Head of caudate nucleus (tissue), 42 donors: ENCODE data around the gene BTRC.

ENCODE experiments used
- DNase-seq, 42 donors: peaks; one replicate each; pipeline versions ENCODE4 v3.0.0 to v3.0.0-alpha.2; 2020 to 2021; ENCODE audit warnings: mixed read lengths in 7 of 42
- intact Hi-C: fragments of 100-400 bp; cut with DNase I; formaldehyde crosslinking; loops from one replicate; pipeline ENCODE4 v1.15.0; 2022

Gene BTRC

GRCh38 chr10:101557541-101557940, 203.6 kb downstream of the BTRC start:
- peak in 1 of 42 donors; percentile 19 for DNase-seq
- intact Hi-C loops, result no loop called here

DNA sequence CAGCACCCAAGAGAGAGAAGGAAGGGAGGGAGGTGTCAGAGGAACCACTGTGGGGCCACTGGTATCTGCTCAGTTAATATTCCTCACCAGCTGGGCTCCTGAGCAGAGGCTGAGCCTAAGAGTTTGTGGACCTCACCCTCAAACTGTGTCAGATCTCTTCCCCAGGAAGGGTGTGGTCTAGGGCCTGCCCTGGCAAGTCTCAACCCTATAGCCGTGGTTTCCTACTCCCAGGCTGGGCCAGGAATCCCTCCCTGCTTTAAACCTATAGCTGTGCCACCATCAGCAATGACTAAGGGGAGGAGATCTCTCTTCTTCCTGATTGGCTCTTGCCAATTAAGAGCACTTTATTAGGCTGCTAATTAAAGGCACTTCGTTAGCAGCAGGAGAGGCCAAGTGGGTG, 204.2 kb downstream of the BTRC start:
- peak in 3 of 42 donors; percentile 25 to 34 (median 31) for DNase-seq
- intact Hi-C loops, result no loop called here

GRCh38 chr10:101558671-101559595, 205.0 kb downstream of the BTRC start:
- DNase-seq, result peak in 3 of 42 donors; percentile 30 to 39 (median 36)
- intact Hi-C loops, result no loop called here

DNA sequence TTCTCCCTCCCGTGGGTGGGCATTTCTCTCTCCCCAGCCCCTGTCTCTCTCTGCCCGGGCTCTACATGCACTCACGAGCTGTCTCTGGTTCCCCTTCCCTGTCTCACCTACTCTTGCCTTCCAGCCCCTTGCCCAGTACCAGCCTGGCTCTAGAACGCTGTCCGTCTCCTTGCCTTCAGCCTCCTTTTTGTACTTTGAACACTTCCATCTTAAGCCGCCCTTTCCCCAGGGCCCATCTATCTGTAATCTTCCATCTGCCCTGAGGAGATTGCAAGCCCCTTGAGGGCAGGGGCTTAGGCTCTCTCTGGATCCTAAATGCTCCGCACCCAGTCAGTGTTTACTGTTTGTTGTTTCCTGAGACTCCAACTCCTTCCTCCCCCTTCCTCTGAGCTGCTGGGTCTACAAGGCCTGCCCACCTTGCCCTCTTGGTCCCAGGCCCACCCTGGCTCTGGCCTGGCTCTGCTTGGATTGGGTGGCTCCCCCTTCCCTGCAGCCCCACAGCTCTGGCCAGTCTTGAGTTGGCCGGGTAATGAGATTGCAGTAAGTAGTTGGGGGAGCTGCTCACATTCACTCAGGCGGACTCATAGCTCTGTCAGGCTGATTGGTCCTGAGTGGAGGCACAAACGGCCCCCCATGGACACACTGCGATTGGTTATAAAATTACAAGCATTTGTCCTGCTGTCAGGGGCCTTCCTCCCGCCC, 205.8 kb downstream of the BTRC start:
- peak in 3 of 42 donors; percentile 32 to 38 (median 34) for DNase-seq
- intact Hi-C loops, result no loop called here

GRCh38 chr10:101560298-101561067, 206.5 kb downstream of the BTRC start:
- intact Hi-C loops, result no loop called here
- peak in 4 of 42 donors; percentile 29 to 38 (median 34) for DNase-seq

GRCh38 chr10:101561068-101561915, 207.3 kb downstream of the BTRC start:
- intact Hi-C loops, result no loop called here
- DNase-seq, result peak in 4 of 42 donors; percentile 18 to 38 (median 25)

GRCh38 chr10:101562231-101562630, 208.3 kb downstream of the BTRC start:
- DNase-seq, result peak in 5 of 42 donors; percentile 19 to 35 (median 28)
- intact Hi-C loops, result no loop called here

GRCh38 chr10:101563007-101563406, 209.0 kb downstream of the BTRC start:
- peak in 8 of 42 donors; percentile 2 to 22 (median 12) for DNase-seq
- intact Hi-C loops, result no loop called here

DNA sequence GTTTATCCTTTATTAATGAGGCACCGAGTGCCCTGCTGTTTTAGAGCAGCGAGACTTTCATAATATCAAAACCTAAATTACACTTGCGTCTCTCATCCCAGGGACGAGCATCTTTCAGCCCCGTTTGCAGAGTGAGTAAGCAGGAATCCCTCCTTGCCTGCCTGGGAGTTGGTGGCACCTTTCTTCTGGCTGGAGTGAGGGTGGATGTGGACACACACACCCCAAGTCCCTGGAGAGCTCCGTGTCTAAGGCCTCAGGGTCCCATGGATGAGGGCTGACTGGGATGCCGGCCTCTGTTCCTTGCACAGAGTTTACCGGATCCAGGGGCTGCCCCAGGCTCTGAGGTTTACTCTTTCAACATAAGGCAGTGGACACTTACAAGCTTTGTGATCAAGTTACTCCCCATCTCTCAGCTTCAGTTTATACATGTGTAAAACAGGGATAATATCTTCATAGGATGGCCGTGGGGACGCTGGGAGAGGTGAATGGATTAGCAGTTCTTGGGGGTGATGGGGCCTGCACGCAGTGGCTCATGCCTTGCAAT, 209.6 kb downstream of the BTRC start:
- intact Hi-C loops, result no loop called here
- peak in 9 of 42 donors; percentile 3 to 33 (median 15) for DNase-seq

DNA sequence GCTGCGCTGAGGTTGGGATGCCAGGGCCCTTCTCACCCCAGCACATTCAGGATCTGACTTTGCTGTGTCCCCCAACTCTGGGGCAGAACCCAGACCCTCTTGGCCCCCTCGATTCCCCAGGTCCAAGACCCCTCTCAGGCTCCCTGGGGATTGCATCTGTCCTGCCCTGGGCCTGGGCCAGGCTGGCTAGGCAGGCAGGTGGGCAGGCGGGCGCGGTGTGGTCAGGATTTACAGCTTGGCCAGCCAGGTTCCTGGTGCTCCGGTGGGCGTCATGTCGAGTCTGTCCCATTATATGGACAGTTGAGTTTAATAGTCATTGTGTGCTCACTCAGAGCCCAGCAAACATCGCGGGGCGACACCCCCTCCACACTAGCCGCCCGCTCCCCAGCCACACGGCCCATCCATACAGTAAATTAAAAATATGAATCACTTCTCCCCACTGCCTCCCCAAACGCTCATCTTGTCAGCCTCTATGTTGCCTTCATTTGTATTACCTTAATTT, 210.6 kb downstream of the BTRC start:
- peak in 11 of 42 donors; percentile 2 to 29 (median 11) for DNase-seq
- intact Hi-C loops, result no loop called here

DNA sequence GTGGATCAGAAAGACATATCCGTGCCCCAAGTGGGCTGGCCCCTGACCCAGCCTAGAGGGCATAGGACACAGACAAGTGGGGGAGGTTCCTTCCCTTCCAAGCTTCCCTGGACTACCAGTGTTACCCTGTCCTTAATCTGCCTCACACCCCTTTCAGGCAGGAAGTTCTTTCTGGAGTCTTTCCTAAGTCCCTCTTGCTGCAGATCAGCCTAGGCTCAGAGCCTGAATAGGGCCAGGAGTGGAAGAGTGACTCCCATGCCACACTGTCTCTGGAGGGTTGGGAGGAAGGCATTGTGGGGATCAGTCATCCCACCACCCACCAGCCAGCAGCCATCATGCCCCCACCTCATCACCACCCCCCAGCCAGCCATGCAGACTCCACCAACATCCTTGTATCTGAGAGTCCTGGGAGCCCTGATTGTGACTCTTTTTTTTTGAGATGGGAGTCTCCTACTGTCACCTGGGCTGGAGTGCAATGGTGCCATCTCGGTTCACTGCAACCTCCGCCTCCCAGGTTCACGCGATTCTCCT, 211.5 kb downstream of the BTRC start:
- peak in 6 of 42 donors; percentile 0 to 18 (median 2) for DNase-seq
- intact Hi-C loops, result loop anchor here (5.0 kb wide), 2 partner anchors 273 to 353 kb away; no protein-coding TSS in a partner anchor

- intact Hi-C loops, result loop anchor here (5.0 kb wide), 2 partner anchors 274 to 354 kb away; no protein-coding TSS in a partner anchor
- peak in 3 of 42 donors; percentile 16 to 29 (median 24) for DNase-seq
These were observed 212.0 kb downstream of the BTRC start for GRCh38 chr10:101565936-101566332.

DNA sequence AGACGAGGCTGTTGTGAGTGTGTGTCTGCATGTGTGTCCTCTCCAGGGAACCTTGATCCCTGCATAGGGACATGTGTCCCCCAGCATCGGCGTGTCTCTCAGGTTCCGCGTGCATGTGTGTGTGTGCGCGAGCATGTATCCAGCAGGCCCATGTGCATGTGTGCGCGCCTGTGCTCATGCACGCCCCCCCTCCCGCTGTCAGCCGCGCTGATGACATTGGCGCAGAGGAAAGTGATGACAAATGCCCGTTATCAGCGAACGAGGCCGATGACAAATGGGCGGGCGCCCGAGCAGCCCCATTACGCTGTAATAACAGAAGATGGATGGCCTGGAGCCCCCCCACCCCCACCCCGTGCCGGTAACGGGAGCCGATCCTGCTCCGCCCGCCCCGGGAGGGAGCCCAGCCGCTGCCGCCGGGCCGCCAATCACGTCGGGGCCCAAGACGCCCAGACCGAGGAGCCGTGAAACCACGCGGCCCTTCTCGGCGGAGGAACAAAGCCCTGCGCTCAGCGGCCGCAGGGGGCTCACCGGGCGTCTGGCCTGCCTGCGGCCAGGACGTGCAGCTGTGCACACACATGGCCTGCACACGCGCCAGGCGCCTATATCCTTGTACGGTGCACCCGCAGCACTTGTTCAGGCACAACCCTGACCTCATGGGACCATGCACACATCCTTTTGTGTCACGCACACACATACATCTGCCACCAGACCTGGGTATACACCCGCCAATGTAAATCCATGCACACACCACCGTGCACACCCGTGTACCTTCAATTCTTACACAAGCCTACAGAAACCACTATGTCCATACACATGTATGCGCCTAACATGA, 212.6 kb downstream of the BTRC start:
- intact Hi-C loops, result loop anchor here (5.0 kb wide), 2 partner anchors 274 to 354 kb away; no protein-coding TSS in a partner anchor
- DNase-seq, result peak in 39 of 42 donors; percentile 26 to 85 (median 61)

DNA sequence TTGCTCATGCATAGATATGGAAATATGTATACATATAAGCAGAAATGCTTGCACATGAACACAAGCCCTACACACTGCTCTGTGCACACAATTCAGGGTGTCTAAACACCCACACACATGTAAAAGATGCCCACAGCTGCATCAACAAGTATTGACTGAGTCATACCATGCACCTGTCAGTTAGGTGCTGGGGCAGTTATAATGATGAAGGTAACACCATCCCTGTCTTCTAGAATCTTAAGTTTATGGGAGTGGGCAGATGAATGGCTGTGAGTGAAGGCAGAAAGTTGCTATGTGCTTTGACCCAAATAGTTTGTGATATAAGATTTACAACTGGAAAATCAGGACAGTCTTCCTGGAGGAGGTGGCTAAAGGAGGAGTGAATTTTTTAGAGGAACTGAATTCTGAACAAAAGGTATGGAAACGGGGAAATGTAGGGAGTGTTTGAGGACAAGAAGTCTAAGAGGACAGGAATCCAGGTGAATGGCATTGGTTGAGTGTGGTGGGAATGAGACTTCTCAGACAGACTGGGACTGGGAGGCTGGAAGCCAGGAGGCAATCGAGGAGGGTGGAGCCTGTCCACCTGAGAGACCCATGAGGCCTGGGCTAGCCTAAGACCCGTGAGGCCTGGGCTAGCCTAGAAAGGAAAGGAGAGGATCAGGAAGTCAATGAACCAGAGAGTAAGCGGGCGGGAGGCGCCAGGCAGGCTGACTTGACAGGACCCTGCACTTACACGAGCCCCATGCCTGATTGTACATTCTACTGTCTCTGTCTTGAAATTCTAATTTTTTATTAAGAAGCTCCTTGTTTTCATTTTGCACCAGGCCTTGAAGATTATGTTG, 213.4 kb downstream of the BTRC start:
- intact Hi-C loops, result loop anchor here (5.0 kb wide), 2 partner anchors 275 to 355 kb away; no protein-coding TSS in a partner anchor
- DNase-seq, result peak in 4 of 42 donors; percentile 3 to 32 (median 12)

DNA sequence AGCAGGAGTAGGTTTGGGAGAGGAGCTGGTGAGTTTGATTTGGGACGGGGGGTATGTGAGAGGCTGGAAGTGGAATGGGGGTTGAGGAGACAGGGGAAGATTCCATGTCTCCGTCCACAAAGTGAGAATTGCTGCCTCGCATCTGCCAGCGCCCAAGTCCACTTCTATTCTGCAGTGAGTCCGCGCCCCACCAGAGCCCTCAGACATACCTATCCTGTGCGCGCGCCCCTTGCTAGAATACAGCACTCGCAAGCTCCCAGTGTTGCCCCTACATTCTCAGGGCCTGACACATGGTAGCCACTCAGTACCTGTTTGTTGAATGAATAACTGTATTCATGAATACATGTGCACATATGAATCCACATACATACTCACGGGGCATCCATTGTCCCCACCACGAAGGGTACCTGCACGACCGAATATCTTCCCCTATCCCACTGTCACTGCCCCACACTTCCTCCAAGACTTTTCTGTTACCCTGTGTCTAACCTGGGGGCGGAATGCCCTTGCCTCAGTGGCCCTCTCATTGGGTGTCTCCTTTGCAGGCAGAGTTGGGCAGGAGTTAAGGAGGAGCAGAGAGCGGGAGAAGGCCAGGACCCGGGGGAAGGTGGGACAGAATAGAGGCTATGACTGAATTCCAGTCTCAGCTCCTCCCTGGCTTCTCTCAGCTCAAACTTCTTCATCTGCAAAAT, 214.2 kb downstream of the BTRC start:
- intact Hi-C loops, result loop anchor here (5.0 kb wide), 2 partner anchors 276 to 356 kb away; no protein-coding TSS in a partner anchor

More for the DNA sequence above, 214.2 kb downstream of the BTRC start:
- DNase-seq, result peak in 4 of 42 donors; percentile 3 to 31 (median 12)
